K562 (cell line): ENCODE results near the gene CPT1B. TPM values are rescaled to one million over a fixed set of nuclear protein-coding genes. Genes with fewer than 3 reads are reported as not detected.

ENCODE experiments used
- ATAC-seq: fragments of 200-7000 bp; cut with Tn5 transposase; 3 replicates; pipeline ENCODE4 v1.9.1; 2020; ENCODE audit warnings: moderate library complexity
- BruUV-seq: library from RNA; stranded (reverse); fragments of 400-500 nt; replicated peaks from 2 replicates; lab custom pipeline; 2021; lab: Mats Ljungman, UMichigan
- CTCF ChIA-PET: fragments of 300-600 bp; formaldehyde crosslinking; extraction: SDS; loops from one replicate; lab custom pipeline; 2021; ENCODE audit warnings: low intra/inter-chr PET ratio; lab: Yijun Ruan, JAX
- POLR2A ChIA-PET: fragments of 300-600, 350-650 bp; sonication (Branson Sonifier 250); formaldehyde crosslinking; extraction: SDS; loops from one replicate; lab custom pipeline; 2021; ENCODE audit warnings: antibody characterized with exemption, inconsistent platforms; lab: Yijun Ruan, JAX
- DNase-seq, 4 experiments: peaks; one replicate each; pipeline versions ENCODE4 v3.0.0 to v3.0.0-alpha.2; 2011 to 2018; ENCODE audit warnings: low spot score in 3 of 4, mixed read lengths in 3 of 4; ENCODE audit errors: extremely low read depth in 1 of 4
- FAIRE-seq: peaks from 2 replicates; lab custom pipeline; 2011; peaks lifted over from hg19 to GRCh38; lab: Jason Lieb, UNC
- H2AFZ ChIP-seq: 2 replicates; pipeline ENCODE4 v1.6.0; 2011; ENCODE audit warnings: low read depth, low read length, control low read depth, inconsistent platforms
- H3K27ac ChIP-seq: fragments of 200-600 bp; 3 replicates; pipeline ENCODE4 v1.8.0; 2011; ENCODE audit warnings: low read depth, mild to moderate bottlenecking, control low read depth, inconsistent platforms, low read length, moderate library complexity, mixed read lengths; ENCODE audit errors: extremely low read depth
- H3K27me3 ChIP-seq, 2 experiments: fragments of 300-600 bp in 1 of 2; 2 replicates in 1 of 2; 3 replicates in 1 of 2; pipeline versions ENCODE4 v1.6.0 to v1.8.0; 2011; ENCODE audit warnings: inconsistent platforms in 2 of 2, low read length in 2 of 2, mild to moderate bottlenecking in 1 of 2, mixed read lengths in 1 of 2, moderate library complexity in 1 of 2; ENCODE audit not compliant: control insufficient read depth in 2 of 2, insufficient read depth in 2 of 2
- H3K36me3 ChIP-seq: fragments of 300-600 bp; 3 replicates; pipeline ENCODE4 v1.8.0; 2011; ENCODE audit warnings: mild to moderate bottlenecking, low read length, inconsistent platforms; ENCODE audit not compliant: control insufficient read depth, insufficient read depth
- H3K4me1 ChIP-seq, 2 experiments: fragments of 200-600 bp in 1 of 2; replicated peaks in 1 of 2; 2 replicates in 1 of 2; 3 replicates in 1 of 2; pipeline versions ENCODE4 v1.5.1 to v1.8.0; 2011; ENCODE audit warnings: inconsistent platforms in 2 of 2, low read length in 2 of 2, mild to moderate bottlenecking in 1 of 2, mixed read lengths in 1 of 2, moderate library complexity in 1 of 2; ENCODE audit not compliant: control insufficient read depth in 2 of 2, insufficient read depth in 2 of 2
- H3K4me2 ChIP-seq: 2 replicates; pipeline ENCODE4 v1.6.1; 2011; ENCODE audit warnings: low read length, control low read depth, inconsistent platforms, mixed read lengths; ENCODE audit not compliant: insufficient read depth
- H3K4me3 ChIP-seq: fragments of 200-600 bp; sonication (generic), shearing (Covaris generic); 2 replicates; pipeline ENCODE4 v1.5.1; 2016; ENCODE audit warnings: control low read depth, inconsistent platforms
- H3K79me2 ChIP-seq: fragments of 200-600 bp; 3 replicates; pipeline ENCODE4 v1.8.0; 2011; ENCODE audit warnings: low read length, inconsistent platforms; ENCODE audit not compliant: control insufficient read depth, insufficient read depth
- H3K9ac ChIP-seq, 2 experiments: 2 replicates each; pipeline versions ENCODE4 v1.6.0 to v1.6.1; 2011; ENCODE audit warnings: low read depth in 2 of 2, low read length in 2 of 2, control low read depth in 1 of 2, inconsistent platforms in 1 of 2, mild to moderate bottlenecking in 1 of 2, mixed read lengths in 1 of 2; ENCODE audit not compliant: insufficient read depth in 1 of 2
- H3K9me1 ChIP-seq: one replicate; pipeline ENCODE4 v1.6.0; 2011; ENCODE audit warnings: inconsistent platforms, mild to moderate bottlenecking, low read length, moderate library complexity; ENCODE audit not compliant: control insufficient read depth, insufficient read depth
- H3K9me3 ChIP-seq: replicated peaks from 2 replicates; pipeline ENCODE4 v1.5.1; 2011; ENCODE audit warnings: low read depth, low read length, inconsistent platforms; ENCODE audit not compliant: control insufficient read depth, insufficient read depth
- H4K20me1 ChIP-seq: replicated peaks from 2 replicates; pipeline ENCODE4 v1.6.1; 2011; ENCODE audit warnings: low read length, inconsistent platforms, mixed read lengths; ENCODE audit not compliant: control insufficient read depth, insufficient read depth
- ESRRA ChIP-seq: fragments of 450-650 bp; IDR thresholded peaks from 2 replicates; pipeline ENCODE4 v1.6.1; 2014; ENCODE audit warnings: low read depth, mild to moderate bottlenecking, moderate library complexity, borderline replicate concordance
- PTTG1 ChIP-seq: fragments of 450-650 bp; IDR thresholded peaks from 2 replicates; pipeline ENCODE4 v1.6.1; 2016; ENCODE audit warnings: low read depth, mild to moderate bottlenecking, missing genetic modification characterization, missing compliant biosample characterization
- WGBS: fragments of 100-300 bp; shearing (Covaris generic); methylation state at CpG from one replicate; pipeline ENCODE4 v1.1.6; 2016; ENCODE audit warnings: low coverage, mixed read lengths; ENCODE audit not compliant: insufficient coverage; ENCODE audit errors: missing lambda C conversion rate; 5-methylcytosine and 5-hydroxymethylcytosine counted together
- in situ Hi-C: fragments of 300-500 bp; cut with MboI; formaldehyde crosslinking; loops from 4 replicates; pipeline ENCODE4 v1.15.0; 2018; ENCODE audit warnings: inconsistent platforms, mixed read lengths
- intact Hi-C: fragments of 100-400 bp; cut with micrococcal nuclease; formaldehyde crosslinking; loops from 2 replicates; pipeline ENCODE4 v1.14.2; 2022
- polyA plus RNA-seq, 8 experiments: library from polyadenylated mRNA; depleted of rRNA in 4 of 8; stranded (reverse) in 5 of 8; unstranded in 3 of 8; fragments of >200 nt; fragmentation: Nextera tagmentation in 2 of 8; fragmentation: Illumina TruSeq in 1 of 8; extraction: Ambion mirVana in 2 of 8; extraction: Trizol in 1 of 8; gene quantifications; 2 replicates each; pipeline versions ENCODE4 v1.2.1 to v1.2.3, GENCODE V29; 2011 to 2014; ENCODE audit warnings: inconsistent platforms in 1 of 8, missing spikeins in 1 of 8
- total RNA-seq, 7 experiments: library from RNA; depleted of rRNA in 6 of 7; stranded (reverse); fragments of >200 nt in 6 of 7; fragmentation: Illumina TruSeq in 2 of 7; extraction: Trizol in 2 of 7; gene quantifications; 2 replicates each; pipeline versions ENCODE4 v1.2.1 to v1.2.3, GENCODE V29; 2011 to 2021; ENCODE audit warnings: low replicate concordance in 1 of 7

Gene CPT1B
- total and polyA plus RNA-seq, 9 of the 15 experiments (the other 6 are each of a cell fraction or from before 2014, with no cell fraction given), result 0.35 to 6.1 (median 2.6) TPM

DNA sequence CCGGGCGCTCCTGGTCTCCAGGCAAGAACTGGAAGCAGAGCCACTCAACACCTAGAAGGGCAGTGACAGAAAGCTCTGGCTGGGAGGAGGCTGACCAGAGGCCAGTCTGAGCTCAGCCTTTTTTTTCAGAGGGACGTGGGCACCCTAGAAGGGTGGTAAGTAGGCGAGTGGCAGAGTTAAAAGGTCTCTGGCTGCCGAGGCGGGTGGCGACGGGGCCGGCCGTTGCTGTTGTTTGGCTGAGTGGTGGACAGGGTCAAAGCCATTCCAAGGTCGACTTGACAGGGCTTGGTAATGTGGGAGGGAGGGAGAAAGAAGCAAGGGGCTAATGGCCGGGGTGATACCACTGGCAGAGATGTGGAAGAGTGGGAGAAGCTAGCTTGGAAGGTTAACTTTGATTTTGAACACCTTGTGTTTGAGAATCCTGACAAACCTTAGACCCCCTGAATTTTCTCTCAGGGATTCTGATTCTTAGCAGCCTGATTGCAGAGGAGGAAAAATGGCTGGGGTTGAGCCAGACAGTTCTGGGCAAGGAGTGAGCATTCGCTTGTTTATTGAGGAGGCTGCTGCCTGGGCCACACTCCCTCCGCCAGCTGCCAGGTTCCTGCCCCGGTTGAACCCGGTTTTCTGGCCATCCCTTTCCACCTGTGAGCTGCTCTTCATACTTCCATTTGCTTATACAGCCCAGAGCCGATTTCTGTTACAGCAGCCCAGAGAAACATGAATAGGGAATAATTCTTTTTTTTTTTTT lies 14.6 kb downstream of the CPT1B start:
- DNase-seq, result no peak
- peaks cover 0 to 15% of the 10 kb centered on the region in 2 experiments; a peak in 2 of 5 replicates for H3K4me1 ChIP-seq
- peak overlapping the region; percentile 53 to 93; a peak in 3 of 4 replicates for H3K9ac ChIP-seq
- H3K9me1 ChIP-seq, result no peaks in the 10 kb centered on the region
- H3K9me3 ChIP-seq, result no peaks in the 10 kb centered on the region
- no peaks in the 10 kb centered on the region for H3K27me3 ChIP-seq
- H3K4me2 ChIP-seq, result peak overlapping the region; percentile 87
- peak overlapping the region; percentile 87 for H2AFZ ChIP-seq
- CTCF ChIA-PET, result no interaction called here
- ATAC-seq, result peak; percentile 44
- intact Hi-C loops (loop anchor here (5.0 kb wide), 1 partner anchor 36 kb away; the partner anchor contains the start of gene SCO2), in situ Hi-C loops (no loop called here)
- TF ChIP-seq ESRRA, result 0 out of 2 replicates have a peak, but pooled peaks have one; percentile 13
- TF ChIP-seq PTTG1 (tag), result no peak
- no peaks in the 10 kb centered on the region for H4K20me1 ChIP-seq
- H3K79me2 ChIP-seq, result no peaks in the 10 kb centered on the region
- no TSS peak for BruUV-seq
- FAIRE-seq, result no peak
- H3K4me3 ChIP-seq, result peak overlapping the region; percentile 57
- H3K36me3 ChIP-seq, result no peaks in the 10 kb centered on the region
- 26% methylated on average over 16 of the region's 17 CpGs for WGBS
- peak overlapping the region; percentile 39; the same call in 1 of the 3 replicates for H3K27ac ChIP-seq
- POLR2A ChIA-PET, result interaction anchor here (0.5 to 1.3 kb wide), 7 partner anchors 11 to 41 kb away, joined by 3 to 7 read pairs (median 4); no protein-coding TSS in a partner anchor
